Ovary (tissue), 9 donors: ENCODE results near the gene PCIF1. TPM values are rescaled to one million over a fixed set of nuclear protein-coding genes. Genes with fewer than 3 reads are reported as not detected.
A peak's percentile ranks its signal among the peaks of the same experiment; 100 is the strongest.

Experiments used
- DNase-seq, 5 donors: peaks; one replicate each; pipeline ENCODE4 v3.0.0-alpha.2; 2019 to 2020
- H3K27ac ChIP-seq, 2 donors: fragments of 200-600 bp; one replicate each; pipeline versions ENCODE4 v1.5.1 to v1.8.0; 2019 to 2022
- H3K27me3 ChIP-seq: fragments of 200-600 bp; one replicate; pipeline ENCODE4 v1.8.0; 2022
- H3K36me3 ChIP-seq: fragments of 200-600 bp; sonication (generic); one replicate; pipeline ENCODE4 v1.5.1; 2019
- H3K4me1 ChIP-seq: one replicate; pipeline ENCODE4 v1.8.1; 2013; ENCODE audit warnings: mild to moderate bottlenecking, moderate library complexity; ENCODE audit not compliant: insufficient read depth
- H3K4me3 ChIP-seq: fragments of 200-600 bp; sonication (generic); one replicate; pipeline ENCODE4 v1.5.1; 2017
- H3K9me3 ChIP-seq, 2 donors: fragments of 200-600 bp in 1 of 2; sonication (generic) in 1 of 2; one replicate each; pipeline versions ENCODE4 v1.5.1 to v1.8.1; 2013 to 2019; ENCODE audit warnings: mild to moderate bottlenecking in 1 of 2, moderate library complexity in 1 of 2
- CTCF ChIP-seq, 3 donors: fragments of 450-650 bp in 2 of 3; fragments of 200-600 bp in 1 of 3; IDR thresholded peaks; one replicate each; pipeline versions ENCODE4 v1.5.1 to v1.8.0; 2016 to 2022; ENCODE audit warnings: antibody characterized with exemption in 3 of 3, mild to moderate bottlenecking in 1 of 3
- EP300 ChIP-seq: sonication (generic); formaldehyde crosslinking; IDR thresholded peaks from one replicate; pipeline ENCODE4 v1.6.1; 2017; ENCODE audit warnings: antibody characterized with exemption
- POLR2A ChIP-seq: fragments of 450-650 bp; IDR thresholded peaks from one replicate; pipeline ENCODE4 v1.6.1; 2017; ENCODE audit warnings: antibody characterized with exemption, mild to moderate bottlenecking, moderate library complexity
- WGBS, 3 donors: extraction: QIAGEN DNeasy Blood & Tissue Kit in 1 of 3; methylation state at CpG; one replicate each; pipeline versions ENCODE4 v1.1.5 to v1.1.7; 2013 to 2017; 5-methylcytosine and 5-hydroxymethylcytosine counted together
- intact Hi-C, 4 donors: fragments of 100-400 bp; cut with DNase I; formaldehyde crosslinking; loops; one replicate each; pipeline versions ENCODE4 v1.11.0 to v1.15.1; 2022 to 2023
- polyA plus RNA-seq, 2 donors: library from polyadenylated mRNA; stranded (reverse); fragments of 200-250 nt in 1 of 2; fragments of 350-450 nt in 1 of 2; fragmentation: Illumina TruSeq in 1 of 2; extraction: RNeasy Lipid Tissue Mini Kit (QIAGEN cat#74804) in 1 of 2; gene quantifications; one replicate each; pipeline ENCODE4 v1.2.3, GENCODE V29; 2013 to 2014
- total RNA-seq, 7 donors: library from RNA; depleted of rRNA in 2 of 7; stranded (reverse); fragments of >200 nt in 2 of 7; fragmentation: NEBNext Ultra II Directional in 3 of 7; extraction: Animal tissue kit (Norgen Biotek cat#: 25700) in 3 of 7; gene quantifications; one replicate each; pipeline versions ENCODE4 v1.1.0 to v1.2.4, GENCODE V29; 2016 to 2023
- donor health status: DM: no; HTN: no; CAD: no; lungs with moderate emphysema.
- donor health status: DM: no; HTN: no; CAD: no.
- donor health status: Bipolar disorder and iron deficiency.
- donor health status: DM: yes; HTN: yes; CAD: no.
- donor health status: DM: no; HTN: no; CAD: no.
- donor health status: DM: yes; HTN: yes; CAD: no.

Gene PCIF1
- total and polyA plus RNA-seq, 9 donors, result 14.6 to 73.7 (median 48.2) TPM

- Histone ChIP-seq H3K27me3 (no peaks in the 10 kb centered on the region), H3K27ac (peak overlapping the region; percentile 1 to 31), H3K4me1 (peaks cover 7% of the 10 kb centered on the region), H3K4me3 (peak overlapping the region; percentile 8), H3K36me3 (no peaks in the 10 kb centered on the region), H3K9me3 (no peaks in the 10 kb centered on the region)
- TF ChIP-seq POLR2A, result no peak
- no peak for TF ChIP-seq CTCF (IDR thresholded peaks at IDR 0.05)
- TF ChIP-seq EP300, result no peak
- intact Hi-C loops, result no loop called here
- 68 to 76% (median 71%) methylated on average over 22 of the region's 22 CpGs for WGBS, 3 donors
- peak in 4 of 5 donors; percentile 15 to 63 (median 58) for DNase-seq
Observed at GRCh38 chr20:45909817-45910669, 24.4 kb upstream of the PCIF1 start.

DNA sequence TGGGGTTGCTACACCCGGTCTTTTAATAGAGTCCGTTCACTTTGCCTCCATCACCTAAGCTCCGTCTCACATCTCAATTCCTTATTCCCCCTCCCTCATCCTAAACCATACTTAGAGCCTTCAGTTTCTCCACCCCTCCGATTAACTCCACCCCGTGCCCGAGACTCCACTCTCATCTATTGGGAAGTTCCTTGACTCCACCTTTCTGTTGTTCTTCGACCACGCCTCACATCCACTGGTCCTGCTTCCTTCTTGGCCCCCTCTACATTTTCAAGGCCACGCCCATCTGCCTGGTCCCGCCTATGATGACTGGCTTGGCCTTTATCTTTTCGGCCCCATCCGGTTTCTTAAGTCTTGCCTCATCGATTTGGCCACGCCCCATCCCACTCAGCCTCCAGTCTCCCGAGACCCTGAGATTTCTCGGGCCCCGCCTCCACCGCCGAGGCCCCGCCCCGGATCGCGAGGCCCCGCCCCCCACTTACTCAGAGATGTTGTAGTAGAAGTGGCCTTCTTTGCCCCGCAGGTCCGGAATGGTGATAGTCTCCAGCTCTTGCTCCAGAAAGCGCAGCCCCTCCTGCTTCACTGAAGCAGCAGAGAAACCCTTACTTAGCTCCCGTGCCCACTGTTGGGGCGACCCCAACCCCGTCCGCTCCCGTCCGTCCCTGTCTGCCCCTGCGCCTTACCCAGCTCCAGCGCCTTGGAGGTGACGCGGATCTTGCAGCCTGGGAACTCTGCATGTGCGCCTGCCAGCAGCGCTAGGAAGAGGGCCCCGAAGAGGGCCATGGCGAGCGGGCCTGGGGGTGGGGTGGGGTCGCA is 23.6 kb upstream of the PCIF1 start:
- Histone ChIP-seq H3K36me3 (no peaks in the 10 kb centered on the region), H3K27me3 (no peaks in the 10 kb centered on the region), H3K27ac (peak overlapping the region; percentile 72 to 87), H3K9me3 (no peaks in the 10 kb centered on the region), H3K4me3 (peak overlapping the region; percentile 62), H3K4me1 (peaks cover 7% of the 10 kb centered on the region)
- DNase-seq, result peak; percentile 99 to 100 (median 100)
- 1 to 2% (median 1%) methylated on average over 31 to 43 of the region's 43 CpGs for WGBS, 3 donors
- TF ChIP-seq POLR2A, result peak; percentile 86
- TF ChIP-seq EP300, result peak; percentile 41
- TF ChIP-seq CTCF (IDR thresholded peaks at IDR 0.05), result peak in 1 of 3 donors; percentile 28
- intact Hi-C loops, result no loop called here

DNA sequence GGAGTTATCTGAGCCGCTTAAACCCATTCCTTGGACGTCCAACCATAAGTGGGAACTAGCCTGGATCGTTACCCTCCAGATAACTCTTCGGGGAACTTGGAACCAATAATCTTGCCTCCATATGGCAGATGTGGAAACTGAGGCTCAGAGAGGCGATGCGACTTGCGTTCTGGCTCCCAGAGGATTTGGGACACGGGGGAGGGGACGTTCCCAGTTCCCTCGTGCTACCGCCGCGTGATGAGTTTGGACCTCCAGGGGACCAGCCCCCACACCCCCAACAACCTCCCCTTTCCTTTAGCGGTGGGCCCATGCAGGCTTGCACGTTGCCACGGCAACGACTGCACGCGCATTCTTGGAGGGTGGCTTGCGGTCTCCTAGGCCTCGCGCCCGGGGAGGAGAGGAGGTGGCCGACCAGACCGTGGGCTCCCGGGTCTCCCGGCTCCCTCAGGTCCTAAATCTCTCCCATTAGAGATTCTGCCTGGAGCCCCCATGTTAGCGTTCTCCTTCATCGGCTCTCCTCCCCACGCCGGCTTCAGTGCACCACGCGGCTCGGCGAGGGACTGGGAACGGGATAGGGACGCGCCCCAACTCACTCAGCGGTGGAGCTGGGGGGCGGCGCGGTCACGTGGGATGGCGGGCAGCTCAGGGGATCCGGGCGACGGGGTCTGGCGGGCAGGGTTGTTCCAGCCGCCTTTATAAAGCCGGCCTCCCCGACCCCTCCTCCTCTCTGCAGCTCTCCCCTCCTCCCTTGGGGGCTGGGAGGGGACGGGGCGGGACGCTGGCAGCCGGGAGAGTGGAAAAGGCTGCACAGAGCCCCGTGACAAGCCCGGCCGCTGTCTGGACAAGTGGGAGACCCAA is 22.8 kb upstream of the PCIF1 start, which contains the start of gene PLTP:
PLTP (minus strand) TSS at position 670 of the 858 bp plus-strand sequence. CDS start 703 bp downstream, outside the sequence.
- intact Hi-C loops, result no loop called here
- 0 to 1% (median 0%) methylated on average over 48 to 58 of the region's 58 CpGs for WGBS, 3 donors
- peak within 1 kb of the TSS; percentile 62 for H3K4me3 ChIP-seq
- no peaks in the 10 kb centered on the region for H3K27me3 ChIP-seq
- no peaks in the 10 kb centered on the region for H3K9me3 ChIP-seq
- peak; percentile 79 to 87 (median 85) for DNase-seq
- peaks cover 7% of the 10 kb centered on the region for H3K4me1 ChIP-seq
- H3K27ac ChIP-seq, result peak within 1 kb of the TSS; percentile 72 to 87
- TF ChIP-seq POLR2A (peak; percentile 42), EP300 (no peak)
- H3K36me3 ChIP-seq, result no peaks in the 10 kb centered on the region

DNA sequence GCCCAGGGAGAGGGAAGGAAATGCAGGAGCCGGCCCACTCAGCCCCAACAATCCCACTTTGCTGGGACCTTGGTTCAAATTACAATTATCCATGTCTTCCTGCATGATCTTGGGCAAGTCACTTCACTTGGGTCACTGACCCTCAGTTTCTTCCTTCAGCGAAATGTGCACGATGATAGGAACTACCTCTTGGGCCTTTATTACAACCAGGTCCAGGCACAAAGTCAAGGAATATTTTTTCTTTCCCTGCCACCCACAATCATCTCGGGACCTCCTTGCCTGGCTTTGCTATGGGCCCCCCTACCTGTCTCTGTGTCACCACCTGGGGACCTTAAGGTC is 22.2 kb upstream of the PCIF1 start:
- Histone ChIP-seq H3K36me3 (no peaks in the 10 kb centered on the region), H3K27me3 (no peaks in the 10 kb centered on the region), H3K9me3 (no peaks in the 10 kb centered on the region), H3K4me3 (peak overlapping the region; percentile 62), H3K4me1 (peaks cover 8% of the 10 kb centered on the region), H3K27ac (peak overlapping the region; percentile 72 to 87)
- WGBS, 3 donors, result 12 to 17% (median 14%) methylated on average over 4 of the region's 4 CpGs
- no peak for TF ChIP-seq EP300
- no peak for TF ChIP-seq CTCF (IDR thresholded peaks at IDR 0.05)
- TF ChIP-seq POLR2A, result no peak
- DNase-seq, result no peak
- intact Hi-C loops, result no loop called here
